GM21360 (cell line): ENCODE results near the gene SUMF1.
A peak's percentile ranks its signal among the peaks of the same experiment; 100 is the strongest.

Source experiments
- ATAC-seq: cut with Tn5 transposase; IDR thresholded peaks from one replicate; pipeline ENCODE4 v1.9.1; 2021; ENCODE audit warnings: mild to moderate bottlenecking, moderate library complexity; ENCODE audit not compliant: unreplicated experiment

Gene SUMF1

DNA sequence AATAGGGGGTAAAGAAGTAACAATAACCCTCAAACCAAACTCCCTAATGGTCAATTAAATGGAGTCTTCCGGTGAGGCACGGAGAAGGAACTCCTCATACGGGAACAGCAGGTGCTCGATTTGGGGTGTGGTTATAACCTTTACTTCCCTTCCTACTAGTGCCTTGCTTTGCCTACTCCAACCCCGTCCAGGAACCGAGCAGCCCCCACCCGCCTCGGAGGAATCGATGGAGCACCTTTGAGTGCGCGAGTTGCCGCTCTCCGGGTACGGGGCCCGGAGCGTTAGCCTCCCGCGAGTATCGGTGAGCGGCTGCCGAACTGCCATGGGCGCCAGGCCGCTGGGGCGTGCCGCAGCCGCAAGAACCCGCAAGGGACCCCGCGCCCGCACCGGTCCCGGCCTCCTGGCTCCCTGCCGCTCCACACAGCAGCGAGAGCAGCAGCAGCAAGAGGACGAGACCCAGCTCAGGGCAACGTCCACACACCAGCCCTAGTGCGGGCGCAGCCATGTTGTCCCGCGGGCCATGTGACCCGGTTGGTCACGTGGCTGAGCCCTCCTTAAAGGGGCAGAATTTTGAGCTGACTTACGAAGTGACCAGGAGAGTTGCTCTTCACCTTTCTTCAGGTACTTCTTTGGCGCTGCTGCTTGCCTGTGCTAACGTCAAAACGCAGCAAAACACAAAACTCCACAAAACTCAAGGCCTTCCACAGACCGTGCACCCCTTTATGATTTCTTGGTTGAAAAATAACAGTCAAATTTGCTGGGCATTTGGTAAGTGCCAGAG is at the start of gene SUMF1:
Gene SUMF1, minus strand, starts transcription at position 529 of the 781 bp plus-strand sequence. Its CDS starts 24 bp downstream, at position 505.
- peak; percentile 99 for ATAC-seq

DNA sequence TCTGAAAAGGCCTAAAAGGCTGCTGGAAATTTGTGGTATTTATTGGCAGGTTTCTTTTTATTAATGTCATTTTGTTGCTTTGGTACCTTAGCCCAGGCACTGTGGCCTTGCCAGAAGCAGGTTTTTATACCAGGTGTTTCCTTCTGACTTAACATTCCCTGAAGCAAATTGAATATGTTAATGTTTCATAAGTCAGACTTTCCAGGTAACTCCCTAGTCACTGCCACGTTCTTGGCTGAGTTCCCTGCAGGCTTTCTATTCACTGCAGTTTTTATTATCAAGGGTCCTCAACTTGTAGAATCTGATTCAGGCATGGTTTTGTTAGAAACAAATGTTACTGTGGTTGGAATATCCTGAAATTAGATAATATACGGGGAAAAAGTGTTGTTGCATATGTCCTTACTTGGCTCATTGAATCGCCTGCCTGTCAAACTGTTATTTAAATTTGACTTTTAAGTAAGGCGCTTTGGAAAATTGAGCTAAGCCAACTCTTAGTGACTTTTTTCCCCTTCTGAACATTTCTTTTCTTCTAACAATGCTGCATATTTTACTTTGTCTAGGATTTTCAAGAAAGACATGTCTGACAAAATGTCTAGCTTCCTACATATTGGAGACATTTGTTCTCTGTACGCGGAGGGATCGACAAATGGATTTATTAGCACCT is 49.0 kb upstream of the SUMF1 start:
- no peak for ATAC-seq

DNA sequence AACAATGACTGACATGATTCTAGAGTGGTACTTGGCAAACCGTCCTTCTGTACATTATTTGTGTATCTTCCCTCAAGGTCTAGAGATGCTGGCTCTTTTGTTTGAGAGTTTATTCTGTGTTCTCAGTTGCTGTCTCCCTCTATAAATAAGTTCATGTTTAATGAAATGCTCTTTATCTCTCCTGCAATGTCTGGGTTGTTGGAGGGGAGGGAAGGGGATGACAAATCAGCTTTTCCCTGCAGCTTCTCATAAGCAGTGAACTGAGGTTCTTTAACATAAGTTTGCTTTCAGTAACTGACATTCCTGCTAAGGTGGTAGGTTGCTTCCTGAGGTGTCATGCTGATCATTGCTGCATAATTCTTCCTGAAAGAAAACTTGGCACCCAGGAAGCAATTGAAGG is 47.8 kb upstream of the SUMF1 start:
- ATAC-seq, result no peak

GRCh38 chr3:4514321-4514720 is 47.3 kb upstream of the SUMF1 start:
- no peak for ATAC-seq

DNA sequence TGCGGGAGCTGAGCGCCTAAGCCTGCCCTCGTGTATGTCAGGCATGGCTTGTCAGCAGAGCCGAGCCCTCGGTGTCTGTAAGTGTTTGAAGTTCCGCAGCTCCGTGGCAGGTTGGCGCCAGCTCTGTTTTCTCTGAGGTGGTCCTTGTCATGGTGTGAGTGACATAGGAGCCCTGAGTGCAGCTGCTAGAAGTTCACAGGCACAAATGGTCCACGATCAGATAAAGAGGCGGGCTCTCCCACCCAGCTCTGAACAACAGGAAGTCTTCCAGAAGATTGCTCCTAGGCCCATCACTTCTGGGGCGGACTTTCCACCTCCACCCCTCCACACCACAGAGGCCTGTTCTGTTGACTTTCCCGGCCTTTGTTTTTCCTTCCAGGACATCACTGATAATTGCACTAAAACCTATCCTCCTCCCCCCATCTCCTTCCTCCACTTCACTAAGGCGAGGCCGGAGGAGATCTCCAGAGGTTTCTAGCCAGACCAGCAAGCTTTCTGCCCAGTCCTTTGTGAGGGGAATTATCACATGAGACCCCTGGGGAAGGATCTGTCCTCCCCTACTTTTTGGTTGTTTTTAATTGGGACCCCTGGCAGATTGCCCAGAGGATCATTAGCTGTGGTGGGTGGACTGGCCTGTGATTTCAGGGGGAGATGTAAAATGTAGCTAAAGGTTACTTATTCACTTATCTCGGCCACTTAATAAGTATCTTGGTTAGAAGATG is 46.0 kb upstream of the SUMF1 start:
- no peak for ATAC-seq

DNA sequence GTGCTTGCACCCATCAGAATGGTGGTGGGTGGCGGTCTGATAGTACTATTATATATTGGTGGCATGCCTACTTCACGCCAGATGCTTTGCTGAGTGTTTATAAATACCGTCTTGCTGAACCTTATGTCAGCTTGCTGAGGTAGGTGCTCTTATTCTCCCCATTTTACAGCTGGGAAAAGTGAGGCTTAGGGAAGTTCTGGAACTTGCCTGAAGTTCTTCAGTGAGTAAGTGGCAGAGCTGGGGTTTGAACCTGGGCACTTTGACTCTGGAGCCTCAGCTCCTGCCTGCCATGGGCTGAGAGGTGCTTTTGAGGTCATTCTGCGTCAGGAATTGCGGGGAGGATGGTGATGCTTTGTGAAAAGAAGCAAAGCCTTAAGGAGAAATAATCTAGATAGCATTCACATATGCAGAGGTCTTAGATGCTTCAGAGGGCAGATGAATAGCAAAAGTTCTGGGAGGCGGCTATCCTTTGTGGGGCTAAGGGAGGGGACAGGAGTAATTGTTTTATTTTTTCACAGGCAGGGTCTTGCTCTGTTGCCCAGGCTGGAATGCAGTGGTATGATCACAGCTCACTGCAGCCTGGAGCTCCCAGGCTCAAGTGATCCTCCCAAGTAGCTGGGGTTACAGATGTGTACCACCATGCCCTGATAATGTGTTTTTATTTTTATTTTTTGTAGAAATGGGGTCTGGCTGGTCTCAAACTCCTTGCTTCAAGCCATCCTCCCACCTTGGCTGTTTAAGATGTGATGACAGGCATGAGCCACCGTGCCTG is 44.6 kb upstream of the SUMF1 start:
- no peak for ATAC-seq

GRCh38 chr3:4509983-4510755 is 43.1 kb upstream of the SUMF1 start:
- no peak for ATAC-seq

DNA sequence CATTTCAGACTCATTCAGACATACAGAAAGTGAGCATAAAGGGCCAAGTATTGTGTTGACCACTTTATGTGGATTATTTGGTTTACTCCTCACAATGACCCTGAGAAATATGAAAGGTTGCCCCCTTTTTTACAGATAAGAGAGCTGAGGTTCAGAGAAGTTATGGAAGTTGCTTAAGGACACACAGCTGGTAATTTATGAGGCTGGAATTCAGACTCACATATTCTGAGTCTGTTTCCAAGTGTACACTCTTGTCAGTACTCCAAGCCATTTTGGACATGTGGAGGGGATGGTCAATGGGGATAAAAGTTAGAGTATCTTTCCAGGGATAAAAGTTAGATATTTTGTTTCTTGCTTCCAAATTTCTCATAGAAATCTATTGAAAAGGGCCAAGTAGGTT is 42.0 kb upstream of the SUMF1 start:
- ATAC-seq, result no peak

GRCh38 chr3:4508048-4508981 is 41.2 kb upstream of the SUMF1 start:
- ATAC-seq, result peak; percentile 58

DNA sequence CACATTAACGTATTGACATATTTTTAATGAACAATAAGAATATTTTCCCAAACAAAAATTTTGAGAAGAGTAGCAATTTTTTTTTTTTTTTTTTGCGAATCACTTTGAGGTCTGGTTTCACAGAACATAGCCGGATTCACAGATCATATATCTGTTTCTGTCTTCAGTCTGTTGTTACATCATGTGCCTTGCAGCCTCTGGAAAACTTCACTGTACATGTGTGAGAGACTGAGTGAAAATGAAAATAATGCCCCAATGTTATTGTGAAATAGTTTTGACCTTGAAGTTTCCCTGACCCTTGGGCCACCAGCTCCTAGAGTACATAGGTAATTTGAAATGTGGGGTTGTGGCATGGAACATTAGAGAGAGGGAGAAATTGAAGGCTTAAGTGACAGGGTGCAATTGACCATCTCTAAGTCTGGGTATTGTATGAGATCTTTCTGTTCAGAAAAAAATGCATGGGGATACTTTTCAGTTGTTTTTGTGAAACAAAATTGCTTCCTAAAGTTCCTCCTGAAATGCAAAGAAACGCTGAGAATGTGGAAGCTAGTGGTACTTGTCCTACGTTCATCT is 40.0 kb upstream of the SUMF1 start:
- peak; percentile 26 for ATAC-seq

DNA sequence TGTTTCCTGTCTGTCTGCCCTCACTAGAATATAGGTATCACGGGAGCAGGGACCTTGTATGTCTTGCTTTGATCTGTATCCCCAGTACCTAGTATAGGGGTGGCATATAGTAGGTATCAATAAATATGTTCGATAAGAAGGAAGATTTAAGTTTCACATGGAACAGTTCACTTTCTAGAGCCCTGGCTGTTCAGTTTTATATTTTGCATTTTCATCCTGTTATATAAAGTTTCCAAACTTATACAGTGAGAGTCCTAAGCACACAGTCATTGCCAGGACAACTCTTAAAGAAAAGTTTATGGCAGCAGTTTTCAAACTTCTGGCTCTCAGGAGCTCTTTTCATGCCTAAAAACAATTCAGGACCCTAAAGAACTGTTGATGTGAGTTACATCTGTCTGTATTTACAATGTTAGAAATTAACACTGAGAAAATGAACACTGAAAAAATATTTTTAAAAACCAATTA is 39.5 kb upstream of the SUMF1 start:
- ATAC-seq, result no peak

- no peak for ATAC-seq
Measured at GRCh38 chr3:4505688-4506558, 38.9 kb upstream of the SUMF1 start.

- ATAC-seq, result no peak
Measured at GRCh38 chr3:4504340-4505261, 37.5 kb upstream of the SUMF1 start.

DNA sequence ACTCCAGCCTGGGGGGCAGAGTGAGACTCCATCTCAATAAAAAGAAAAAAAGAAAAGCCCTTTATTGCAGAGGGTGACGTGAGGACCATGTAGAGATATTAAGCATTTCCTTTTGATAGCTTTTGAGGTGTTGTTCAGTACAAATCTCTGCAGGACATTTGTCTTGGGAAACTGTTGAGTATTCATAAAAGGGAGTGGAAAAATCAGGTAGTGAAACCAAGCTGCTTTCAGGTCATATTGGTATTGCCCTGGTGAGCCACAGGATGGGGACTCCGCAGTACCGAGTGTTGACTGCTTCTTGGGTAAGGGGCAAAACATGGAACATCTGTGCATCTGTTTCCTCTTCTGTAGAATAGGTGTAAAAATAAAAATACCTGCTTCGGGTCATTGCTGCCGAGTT is 36.0 kb upstream of the SUMF1 start:
- peak; percentile 65 for ATAC-seq

GRCh38 chr3:4501927-4502326 is 34.9 kb upstream of the SUMF1 start:
- ATAC-seq, result no peak

DNA sequence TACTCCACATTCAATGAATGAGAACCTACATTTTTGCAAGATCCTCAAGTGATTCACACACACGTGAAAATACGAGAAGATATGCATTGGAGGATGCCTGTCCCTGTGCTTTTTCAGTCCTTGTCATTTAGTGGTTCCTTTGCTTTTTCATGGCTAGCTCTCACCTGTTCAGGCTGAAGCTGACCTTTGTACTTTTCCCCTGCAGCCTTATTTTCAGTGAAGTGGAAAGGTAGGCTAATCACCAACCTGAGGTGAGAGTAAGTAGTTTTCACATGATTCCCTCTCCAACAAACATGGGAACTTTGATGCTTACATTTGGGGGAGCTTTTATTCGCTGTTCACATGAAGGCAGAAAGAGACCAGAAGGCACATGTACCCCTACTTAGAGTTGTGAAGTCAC is 34.4 kb upstream of the SUMF1 start:
- no peak for ATAC-seq

GRCh38 chr3:4498446-4498845 is 31.4 kb upstream of the SUMF1 start:
- ATAC-seq, result no peak
